ENCODE results near the gene COX11.

DNA sequence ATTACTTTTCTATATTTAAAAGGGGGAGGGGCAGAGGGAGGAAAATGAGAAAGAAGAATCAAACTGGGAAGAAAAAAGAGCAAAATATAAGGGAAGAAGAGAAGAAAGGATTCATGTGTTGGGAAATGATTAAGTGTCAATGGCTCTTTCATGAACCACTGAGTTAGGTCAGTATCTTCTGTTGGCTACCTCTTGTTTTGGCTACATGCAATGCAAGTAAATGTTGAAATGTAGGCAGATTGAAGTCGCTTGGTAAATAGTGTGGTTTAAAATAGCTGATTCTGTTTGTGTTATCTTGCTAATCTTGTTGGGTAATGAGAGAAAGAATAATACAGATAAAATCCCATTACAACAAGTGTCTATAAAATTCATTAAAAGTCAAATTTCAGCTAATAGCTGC is 27.2 kb downstream of the COX11 start:
- TF ChIP-seq, protein P1, sequence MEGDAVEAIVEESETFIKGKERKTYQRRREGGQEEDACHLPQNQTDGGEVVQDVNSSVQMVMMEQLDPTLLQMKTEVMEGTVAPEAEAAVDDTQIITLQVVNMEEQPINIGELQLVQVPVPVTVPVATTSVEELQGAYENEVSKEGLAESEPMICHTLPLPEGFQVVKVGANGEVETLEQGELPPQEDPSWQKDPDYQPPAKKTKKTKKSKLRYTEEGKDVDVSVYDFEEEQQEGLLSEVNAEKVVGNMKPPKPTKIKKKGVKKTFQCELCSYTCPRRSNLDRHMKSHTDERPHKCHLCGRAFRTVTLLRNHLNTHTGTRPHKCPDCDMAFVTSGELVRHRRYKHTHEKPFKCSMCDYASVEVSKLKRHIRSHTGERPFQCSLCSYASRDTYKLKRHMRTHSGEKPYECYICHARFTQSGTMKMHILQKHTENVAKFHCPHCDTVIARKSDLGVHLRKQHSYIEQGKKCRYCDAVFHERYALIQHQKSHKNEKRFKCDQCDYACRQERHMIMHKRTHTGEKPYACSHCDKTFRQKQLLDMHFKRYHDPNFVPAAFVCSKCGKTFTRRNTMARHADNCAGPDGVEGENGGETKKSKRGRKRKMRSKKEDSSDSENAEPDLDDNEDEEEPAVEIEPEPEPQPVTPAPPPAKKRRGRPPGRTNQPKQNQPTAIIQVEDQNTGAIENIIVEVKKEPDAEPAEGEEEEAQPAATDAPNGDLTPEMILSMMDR (IDR thresholded peaks at IDR 0.05) = no peak
- TF ChIP-seq POLR2AphosphoS5 (IDR thresholded peaks at IDR 0.05) (no peak), POLR2A (IDR thresholded peaks at IDR 0.05) (no peak), EP300 (IDR thresholded peaks at IDR 0.05) (no peak)
